ENCODE data around the gene C10orf90.
A peak's percentile ranks its signal among the peaks of the same experiment; 100 is the strongest.

The C10orf90 gene

GRCh38 chr10:126387931-126388911 is 282.3 kb downstream of the C10orf90 start, which contains the start of gene ADAM12:
Gene ADAM12, minus strand, starts transcription at chr10:126388477. Its CDS starts 332 bp downstream, at chr10:126388145.
- no peaks in the 10 kb centered on the region for H3K36me3 ChIP-seq (ENCODE audit: control insufficient read depth in 2 of 2, insufficient read depth in 1 of 2, low read length in 2 of 2)
- peak; percentile 37 for TF ChIP-seq ZBTB26 (tag by site-specific recombination; optimal IDR thresholded peaks at IDR 0.05)
- no peak for TF ChIP-seq ZNF211 (tag by site-specific recombination; IDR thresholded peaks at IDR 0.05; ENCODE audit: low read depth)
- H3K9me3 ChIP-seq (ENCODE audit: control insufficient read depth, insufficient read depth, low read depth, low read length) = peaks cover 3% of the 10 kb centered on the region
- CTCF ChIA-PET = interaction anchor here (0.6 to 2.2 kb wide), 5 partner anchors 113 to 454 kb away, joined by 3 to 9 read pairs (median 4); no protein-coding TSS in a partner anchor
- peak within 1 kb of the TSS; percentile 46 for H3K4me3 ChIP-seq (ENCODE audit: low read depth, low read length)
- H3K4me1 ChIP-seq (ENCODE audit: control insufficient read depth, insufficient read depth, low read length) = no peaks in the 10 kb centered on the region
- POLR2A ChIA-PET = no interaction called here
- peak within 1 kb of the TSS; percentile 75; the same call in 1 of the 2 replicates for H3K27ac ChIP-seq (ENCODE audit: extremely low read depth, low read depth, low read length)

- H3K4me1 ChIP-seq (ENCODE audit: control insufficient read depth, insufficient read depth, low read length) = no peaks in the 10 kb centered on the region
- H3K9me3 ChIP-seq (ENCODE audit: control insufficient read depth, insufficient read depth, low read depth, low read length) = peaks cover 3% of the 10 kb centered on the region
- ChIA-PET POLR2A (no interaction called here), CTCF (interaction anchor here (0.6 to 2.2 kb wide), 14 partner anchors 15 to 1161 kb away, joined by 3 to 11 read pairs (median 4); no protein-coding TSS in a partner anchor)
- H3K27ac ChIP-seq (ENCODE audit: extremely low read depth, low read depth, low read length) = peak overlapping the region; percentile 75; the same call in 1 of the 2 replicates
- peak overlapping the region; percentile 46 for H3K4me3 ChIP-seq (ENCODE audit: low read depth, low read length)
- no peaks in the 10 kb centered on the region for H3K36me3 ChIP-seq (ENCODE audit: control insufficient read depth in 2 of 2, insufficient read depth in 1 of 2, low read length in 2 of 2)
- TF ChIP-seq ZNF692 (tag by site-specific recombination; IDR thresholded peaks at IDR 0.05) (peak; percentile 51; the same call in 1 of the 2 replicates), PATZ1 (tag by site-specific recombination; IDR thresholded peaks at IDR 0.05) (peak; percentile 55; the same call in 1 of the 2 replicates), ZIC2 (tag by site-specific recombination; IDR thresholded peaks at IDR 0.05) (peak; percentile 68), RBAK (tag by site-specific recombination; IDR thresholded peaks at IDR 0.05) (no peak), ZNF10 (tag by site-specific recombination; IDR thresholded peaks at IDR 0.05) (0 out of 2 replicates have a peak, but pooled peaks have one; percentile 13), ZNF660 (tag by site-specific recombination; IDR thresholded peaks at IDR 0.05) (0 out of 2 replicates have a peak, but pooled peaks have one; percentile 43), ZBTB26 (tag by site-specific recombination; optimal IDR thresholded peaks at IDR 0.05) (peak; percentile 55), ZNF777 (tag by site-specific recombination; IDR thresholded peaks at IDR 0.05; ENCODE audit: borderline replicate concordance) (peak; percentile 63; the same call in 1 of the 2 replicates), ZNF335 (tag by site-specific recombination; conservative IDR thresholded peaks at IDR 0.05) (peak; percentile 93), GLIS2 (tag by site-specific recombination; IDR thresholded peaks at IDR 0.05) (peak; percentile 64), ZSCAN30 (tag by site-specific recombination; IDR thresholded peaks at IDR 0.05) (peak; percentile 51), EGR2 (tag by site-specific recombination; IDR thresholded peaks at IDR 0.05; ENCODE audit: low read depth) (no peak), ZNF513 (tag by site-specific recombination; IDR thresholded peaks at IDR 0.05) (no peak), ZNF654 (tag by site-specific recombination; IDR thresholded peaks at IDR 0.05; ENCODE audit: low read depth) (peak; percentile 9; the same call in 1 of the 2 replicates), ZFP69B (tag by site-specific recombination; IDR thresholded peaks at IDR 0.05) (0 out of 2 replicates have a peak, but pooled peaks have one; percentile 28), SCRT1 (tag by site-specific recombination; IDR thresholded peaks at IDR 0.05; ENCODE audit: borderline replicate concordance) (peak; percentile 87), CTCF (tag by site-specific recombination; IDR thresholded peaks at IDR 0.05) (peak; percentile 72; the same call in 1 of the 2 replicates), SCRT2 (tag by site-specific recombination; IDR thresholded peaks at IDR 0.05) (peak; percentile 95), ZNF37A (tag by site-specific recombination; IDR thresholded peaks at IDR 0.05) (no peak)
These were observed 283.2 kb downstream of the C10orf90 start for GRCh38 chr10:126387041-126387921.

All from HEK293 (cell line).